Prostate gland (tissue), 2 donors: ENCODE data around the gene CEACAM16.

Experiments used
- POLR2A ChIP-seq: fragments of 450-650 bp; IDR thresholded peaks from one replicate; pipeline ENCODE4 v1.6.1; 2016; ENCODE audit warnings: antibody characterized with exemption, mild to moderate bottlenecking
- POLR2AphosphoS5 ChIP-seq: sonication (generic); formaldehyde crosslinking; IDR thresholded peaks from one replicate; pipeline ENCODE4 v1.6.1; 2017; ENCODE audit warnings: antibody characterized with exemption
- TF ChIP-seq, protein P1 (sequence below), 4 experiments: fragments of 200-600 bp in 2 of 4; fragments of 450-650 bp in 2 of 4; sonication (generic) in 2 of 4; IDR thresholded peaks; 1 replicate in 3 of 4; 2 replicates in 1 of 4; pipeline ENCODE4 v1.5.1; 2016 to 2019; ENCODE audit warnings: antibody characterized with exemption in 4 of 4, mild to moderate bottlenecking in 2 of 4, moderate library complexity in 2 of 4

DNA sequence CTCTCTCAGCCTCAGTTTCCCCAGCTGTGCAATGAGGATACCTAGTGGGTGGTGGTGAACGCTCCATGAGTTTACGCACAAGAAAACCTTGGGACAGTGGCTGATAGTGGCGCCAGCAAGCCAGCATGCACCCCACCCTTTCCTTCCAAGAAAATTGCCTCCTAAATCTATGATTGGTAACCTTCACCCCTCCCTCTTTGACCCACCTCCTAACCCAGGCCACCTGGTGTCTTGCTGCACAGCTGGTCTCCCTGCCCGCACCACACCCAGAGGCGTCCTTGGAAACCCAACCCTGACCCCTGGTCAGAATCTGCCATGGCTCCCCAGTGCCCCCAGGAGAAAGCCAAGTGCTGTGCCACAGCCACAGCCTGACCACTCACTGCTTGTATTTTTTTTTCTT, 26.7 kb downstream of the CEACAM16 start:
- no peak for TF ChIP-seq POLR2A
- TF ChIP-seq POLR2AphosphoS5: no peak
- TF ChIP-seq, protein P1, sequence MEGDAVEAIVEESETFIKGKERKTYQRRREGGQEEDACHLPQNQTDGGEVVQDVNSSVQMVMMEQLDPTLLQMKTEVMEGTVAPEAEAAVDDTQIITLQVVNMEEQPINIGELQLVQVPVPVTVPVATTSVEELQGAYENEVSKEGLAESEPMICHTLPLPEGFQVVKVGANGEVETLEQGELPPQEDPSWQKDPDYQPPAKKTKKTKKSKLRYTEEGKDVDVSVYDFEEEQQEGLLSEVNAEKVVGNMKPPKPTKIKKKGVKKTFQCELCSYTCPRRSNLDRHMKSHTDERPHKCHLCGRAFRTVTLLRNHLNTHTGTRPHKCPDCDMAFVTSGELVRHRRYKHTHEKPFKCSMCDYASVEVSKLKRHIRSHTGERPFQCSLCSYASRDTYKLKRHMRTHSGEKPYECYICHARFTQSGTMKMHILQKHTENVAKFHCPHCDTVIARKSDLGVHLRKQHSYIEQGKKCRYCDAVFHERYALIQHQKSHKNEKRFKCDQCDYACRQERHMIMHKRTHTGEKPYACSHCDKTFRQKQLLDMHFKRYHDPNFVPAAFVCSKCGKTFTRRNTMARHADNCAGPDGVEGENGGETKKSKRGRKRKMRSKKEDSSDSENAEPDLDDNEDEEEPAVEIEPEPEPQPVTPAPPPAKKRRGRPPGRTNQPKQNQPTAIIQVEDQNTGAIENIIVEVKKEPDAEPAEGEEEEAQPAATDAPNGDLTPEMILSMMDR (IDR thresholded peaks at IDR 0.05): no peak
